Liver (tissue), 3 donors: Measurements from ENCODE around the gene SLC36A3.

ENCODE experiments used
- EGR1 ChIP-seq, 2 donors: IDR thresholded peaks; 2 replicates each; pipeline ENCODE4 v1.6.1; 2016 to 2018; ENCODE audit warnings: antibody characterized with exemption in 2 of 2, low read depth in 2 of 2
- GABPA ChIP-seq, 2 donors: IDR thresholded peaks in 1 of 2; conservative IDR thresholded peaks in 1 of 2; 2 replicates each; pipeline ENCODE4 v1.6.1; 2016; ENCODE audit warnings: antibody characterized with exemption in 2 of 2, mild to moderate bottlenecking in 1 of 2, moderate library complexity in 1 of 2
- JUND ChIP-seq, 2 donors: IDR thresholded peaks; 2 replicates each; pipeline ENCODE4 v1.6.1; 2016; ENCODE audit warnings: antibody characterized with exemption in 2 of 2
- TF ChIP-seq, protein P1 (sequence below): IDR thresholded peaks from 2 replicates; pipeline ENCODE4 v1.6.1; 2016; ENCODE audit warnings: antibody characterized with exemption
- TF ChIP-seq, protein P2 (sequence below): fragments of 150-350 bp; IDR thresholded peaks from 2 replicates; pipeline ENCODE4 v1.5.1; 2017; ENCODE audit warnings: improper control_type of control experiment, low read depth, low read length; ENCODE audit not compliant: missing input control
- TF ChIP-seq, protein P3 (sequence below): IDR thresholded peaks from 2 replicates; pipeline ENCODE4 v1.6.1; 2016; ENCODE audit warnings: antibody characterized with exemption
- TF ChIP-seq, protein P4 (sequence below): IDR thresholded peaks from 2 replicates; pipeline ENCODE4 v1.6.1; 2016; ENCODE audit warnings: antibody characterized with exemption, mild to moderate bottlenecking
- donor health status: healthy.
- donor health status: healthy.

DNA sequence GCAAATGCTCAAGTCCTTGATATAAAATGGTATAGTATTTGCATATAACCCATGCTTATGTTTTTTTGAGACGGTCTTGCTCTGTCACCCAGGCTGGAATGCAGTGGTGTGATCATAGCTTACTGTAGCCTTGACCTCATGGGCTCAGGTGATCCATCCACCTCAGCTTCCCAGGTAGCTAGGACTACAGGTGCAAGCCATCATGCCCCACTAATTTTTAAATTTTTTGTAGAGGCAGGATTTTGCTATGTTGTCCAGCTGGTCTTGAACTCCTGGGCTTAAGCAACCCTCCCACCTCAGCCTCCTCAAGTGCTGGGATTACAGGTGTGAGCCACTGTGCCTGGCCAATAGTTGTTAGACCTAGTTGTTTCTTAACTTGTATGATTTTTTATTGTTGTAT lies 17.3 kb downstream of the SLC36A3 start:
- TF ChIP-seq, protein P1, sequence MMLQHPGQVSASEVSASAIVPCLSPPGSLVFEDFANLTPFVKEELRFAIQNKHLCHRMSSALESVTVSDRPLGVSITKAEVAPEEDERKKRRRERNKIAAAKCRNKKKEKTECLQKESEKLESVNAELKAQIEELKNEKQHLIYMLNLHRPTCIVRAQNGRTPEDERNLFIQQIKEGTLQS: no peak
- TF ChIP-seq, protein P2, sequence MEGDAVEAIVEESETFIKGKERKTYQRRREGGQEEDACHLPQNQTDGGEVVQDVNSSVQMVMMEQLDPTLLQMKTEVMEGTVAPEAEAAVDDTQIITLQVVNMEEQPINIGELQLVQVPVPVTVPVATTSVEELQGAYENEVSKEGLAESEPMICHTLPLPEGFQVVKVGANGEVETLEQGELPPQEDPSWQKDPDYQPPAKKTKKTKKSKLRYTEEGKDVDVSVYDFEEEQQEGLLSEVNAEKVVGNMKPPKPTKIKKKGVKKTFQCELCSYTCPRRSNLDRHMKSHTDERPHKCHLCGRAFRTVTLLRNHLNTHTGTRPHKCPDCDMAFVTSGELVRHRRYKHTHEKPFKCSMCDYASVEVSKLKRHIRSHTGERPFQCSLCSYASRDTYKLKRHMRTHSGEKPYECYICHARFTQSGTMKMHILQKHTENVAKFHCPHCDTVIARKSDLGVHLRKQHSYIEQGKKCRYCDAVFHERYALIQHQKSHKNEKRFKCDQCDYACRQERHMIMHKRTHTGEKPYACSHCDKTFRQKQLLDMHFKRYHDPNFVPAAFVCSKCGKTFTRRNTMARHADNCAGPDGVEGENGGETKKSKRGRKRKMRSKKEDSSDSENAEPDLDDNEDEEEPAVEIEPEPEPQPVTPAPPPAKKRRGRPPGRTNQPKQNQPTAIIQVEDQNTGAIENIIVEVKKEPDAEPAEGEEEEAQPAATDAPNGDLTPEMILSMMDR: no peak
- TF ChIP-seq GABPA (IDR thresholded peaks at IDR 0.05 in 1 of 2, conservative IDR thresholded peaks at IDR 0.05 in 1 of 2) (no peak), JUND (IDR thresholded peaks at IDR 0.05) (no peak), EGR1 (IDR thresholded peaks at IDR 0.05; ENCODE audit: low read depth in 2 of 2) (no peak)
- TF ChIP-seq, protein P3, sequence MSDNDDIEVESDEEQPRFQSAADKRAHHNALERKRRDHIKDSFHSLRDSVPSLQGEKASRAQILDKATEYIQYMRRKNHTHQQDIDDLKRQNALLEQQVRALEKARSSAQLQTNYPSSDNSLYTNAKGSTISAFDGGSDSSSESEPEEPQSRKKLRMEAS: no peak
- TF ChIP-seq, protein P4, sequence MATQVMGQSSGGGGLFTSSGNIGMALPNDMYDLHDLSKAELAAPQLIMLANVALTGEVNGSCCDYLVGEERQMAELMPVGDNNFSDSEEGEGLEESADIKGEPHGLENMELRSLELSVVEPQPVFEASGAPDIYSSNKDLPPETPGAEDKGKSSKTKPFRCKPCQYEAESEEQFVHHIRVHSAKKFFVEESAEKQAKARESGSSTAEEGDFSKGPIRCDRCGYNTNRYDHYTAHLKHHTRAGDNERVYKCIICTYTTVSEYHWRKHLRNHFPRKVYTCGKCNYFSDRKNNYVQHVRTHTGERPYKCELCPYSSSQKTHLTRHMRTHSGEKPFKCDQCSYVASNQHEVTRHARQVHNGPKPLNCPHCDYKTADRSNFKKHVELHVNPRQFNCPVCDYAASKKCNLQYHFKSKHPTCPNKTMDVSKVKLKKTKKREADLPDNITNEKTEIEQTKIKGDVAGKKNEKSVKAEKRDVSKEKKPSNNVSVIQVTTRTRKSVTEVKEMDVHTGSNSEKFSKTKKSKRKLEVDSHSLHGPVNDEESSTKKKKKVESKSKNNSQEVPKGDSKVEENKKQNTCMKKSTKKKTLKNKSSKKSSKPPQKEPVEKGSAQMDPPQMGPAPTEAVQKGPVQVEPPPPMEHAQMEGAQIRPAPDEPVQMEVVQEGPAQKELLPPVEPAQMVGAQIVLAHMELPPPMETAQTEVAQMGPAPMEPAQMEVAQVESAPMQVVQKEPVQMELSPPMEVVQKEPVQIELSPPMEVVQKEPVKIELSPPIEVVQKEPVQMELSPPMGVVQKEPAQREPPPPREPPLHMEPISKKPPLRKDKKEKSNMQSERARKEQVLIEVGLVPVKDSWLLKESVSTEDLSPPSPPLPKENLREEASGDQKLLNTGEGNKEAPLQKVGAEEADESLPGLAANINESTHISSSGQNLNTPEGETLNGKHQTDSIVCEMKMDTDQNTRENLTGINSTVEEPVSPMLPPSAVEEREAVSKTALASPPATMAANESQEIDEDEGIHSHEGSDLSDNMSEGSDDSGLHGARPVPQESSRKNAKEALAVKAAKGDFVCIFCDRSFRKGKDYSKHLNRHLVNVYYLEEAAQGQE: no peak
